Adrenal gland (tissue), 5 donors: Measurements from ENCODE around the gene TUBB4A.

ENCODE experiments used
- POLR2A ChIP-seq, 2 donors: fragments of 450-650 bp; IDR thresholded peaks; one replicate each; pipeline ENCODE4 v1.6.1; 2017; ENCODE audit warnings: antibody characterized with exemption in 2 of 2, mild to moderate bottlenecking in 2 of 2, moderate library complexity in 1 of 2
- TF ChIP-seq, protein P1 (sequence below), 6 experiments: fragments of 450-650 bp in 4 of 6; fragments of 200-600 bp in 2 of 6; sonication (generic) in 1 of 6; IDR thresholded peaks; 1 replicate in 5 of 6; 2 replicates in 1 of 6; pipeline versions ENCODE4 v1.5.1 to v1.8.0; 2016 to 2021; ENCODE audit warnings: antibody characterized with exemption in 6 of 6, mild to moderate bottlenecking in 2 of 6, moderate library complexity in 1 of 6
- donor health status: DM: no; HTN: no; CAD: no.

DNA sequence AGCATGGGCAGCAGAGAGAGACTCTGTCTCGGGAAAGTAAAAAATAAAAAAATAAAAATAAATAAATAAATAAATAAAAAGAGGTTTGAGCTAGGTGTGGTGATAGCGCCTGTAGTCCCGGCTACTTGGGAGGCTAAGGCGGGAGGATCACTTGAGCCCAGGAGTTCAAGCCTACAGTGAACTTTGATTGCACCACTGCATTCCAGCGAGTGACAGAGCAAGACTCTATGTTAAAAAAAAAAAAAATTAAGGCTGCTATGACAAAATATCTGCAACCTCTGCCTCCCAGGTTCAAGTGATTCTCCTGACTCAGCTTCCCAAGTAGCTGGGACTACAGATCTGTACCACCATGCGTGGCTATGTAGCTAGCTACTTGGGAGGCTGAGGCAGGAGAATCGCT lies 17.3 kb downstream of the TUBB4A start:
- no peak for TF ChIP-seq POLR2A (IDR thresholded peaks at IDR 0.05)
- TF ChIP-seq, protein P1, sequence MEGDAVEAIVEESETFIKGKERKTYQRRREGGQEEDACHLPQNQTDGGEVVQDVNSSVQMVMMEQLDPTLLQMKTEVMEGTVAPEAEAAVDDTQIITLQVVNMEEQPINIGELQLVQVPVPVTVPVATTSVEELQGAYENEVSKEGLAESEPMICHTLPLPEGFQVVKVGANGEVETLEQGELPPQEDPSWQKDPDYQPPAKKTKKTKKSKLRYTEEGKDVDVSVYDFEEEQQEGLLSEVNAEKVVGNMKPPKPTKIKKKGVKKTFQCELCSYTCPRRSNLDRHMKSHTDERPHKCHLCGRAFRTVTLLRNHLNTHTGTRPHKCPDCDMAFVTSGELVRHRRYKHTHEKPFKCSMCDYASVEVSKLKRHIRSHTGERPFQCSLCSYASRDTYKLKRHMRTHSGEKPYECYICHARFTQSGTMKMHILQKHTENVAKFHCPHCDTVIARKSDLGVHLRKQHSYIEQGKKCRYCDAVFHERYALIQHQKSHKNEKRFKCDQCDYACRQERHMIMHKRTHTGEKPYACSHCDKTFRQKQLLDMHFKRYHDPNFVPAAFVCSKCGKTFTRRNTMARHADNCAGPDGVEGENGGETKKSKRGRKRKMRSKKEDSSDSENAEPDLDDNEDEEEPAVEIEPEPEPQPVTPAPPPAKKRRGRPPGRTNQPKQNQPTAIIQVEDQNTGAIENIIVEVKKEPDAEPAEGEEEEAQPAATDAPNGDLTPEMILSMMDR (IDR thresholded peaks at IDR 0.05), result no peak
